Kidney (tissue), 14 donors: ENCODE measurements around the gene TMEM132C. TPM values are rescaled to one million over a fixed set of nuclear protein-coding genes. Genes with fewer than 3 reads are reported as not detected.

Experiments used
- DNase-seq, 5 donors: peaks; one replicate each; pipeline ENCODE4 v3.0.0-alpha.2; 2013 to 2020
- FAIRE-seq: peaks from 2 replicates; lab custom pipeline; 2012; peaks lifted over from hg19 to GRCh38; lab: Jason Lieb, UNC
- H3K27ac ChIP-seq, 2 donors: one replicate each; pipeline ENCODE4 v1.7.0; 2013; ENCODE audit warnings: low read depth in 2 of 2, low read length in 2 of 2, inconsistent platforms in 1 of 2
- H3K27me3 ChIP-seq: one replicate; pipeline ENCODE4 v1.7.1; 2013; ENCODE audit warnings: low read length, inconsistent platforms; ENCODE audit not compliant: control insufficient read depth, insufficient read depth
- H3K36me3 ChIP-seq, 3 donors: one replicate each; pipeline versions ENCODE4 v1.7.0 to v1.7.1; 2013; ENCODE audit warnings: low read length in 3 of 3, control low read depth in 1 of 3, inconsistent platforms in 1 of 3; ENCODE audit not compliant: insufficient read depth in 3 of 3, control insufficient read depth in 2 of 3
- H3K4me1 ChIP-seq, 3 donors: one replicate each; pipeline versions ENCODE4 v1.7.0 to v1.7.1; 2013; ENCODE audit warnings: low read length in 3 of 3, inconsistent platforms in 1 of 3, low read depth in 1 of 3; ENCODE audit not compliant: control insufficient read depth in 2 of 3, insufficient read depth in 2 of 3
- H3K4me3 ChIP-seq, 3 donors: one replicate each; pipeline versions ENCODE4 v1.7.0 to v1.8.1; 2013; ENCODE audit warnings: low read length in 3 of 3, control low read depth in 1 of 3, inconsistent platforms in 1 of 3
- H3K9ac ChIP-seq, 3 donors: one replicate each; pipeline versions ENCODE4 v1.7.0 to v1.7.1; 2013; ENCODE audit warnings: low read length in 3 of 3, control low read depth in 1 of 3, inconsistent platforms in 1 of 3
- H3K9me3 ChIP-seq, 3 donors: one replicate each; pipeline versions ENCODE4 v1.7.0 to v1.7.1; 2013; ENCODE audit warnings: low read length in 3 of 3, control low read depth in 1 of 3, inconsistent platforms in 1 of 3; ENCODE audit not compliant: control insufficient read depth in 2 of 3, insufficient read depth in 1 of 3
- CTCF ChIP-seq: IDR thresholded peaks from 3 replicates; pipeline ENCODE4 v1.5.1; 2012; ENCODE audit warnings: mild to moderate bottlenecking, moderate library complexity, borderline replicate concordance; ENCODE audit not compliant: insufficient read depth; ENCODE audit errors: extremely low read depth
- intact Hi-C: fragments of 100-400 bp; cut with DNase I; formaldehyde crosslinking; loops from one replicate; pipeline ENCODE4 v1.11.1; 2022
- polyA plus RNA-seq: library from polyadenylated mRNA; stranded (reverse); fragments of 350-450 nt; fragmentation: Illumina TruSeq; extraction: RNeasy Lipid Tissue Mini Kit (QIAGEN cat#74804); gene quantifications from one replicate; pipeline ENCODE4 v1.2.3, GENCODE V29; 2014; ENCODE audit warnings: low read depth, low replicate concordance; ENCODE audit not compliant: insufficient read depth
- total RNA-seq: library from RNA; stranded (reverse); fragmentation: NEBNext Ultra II Directional; extraction: Animal tissue kit (Norgen Biotek cat#: 25700); gene quantifications from one replicate; pipeline ENCODE4 v1.2.1, GENCODE V29; 2021
- donor health status: control.
- donor health status: control.
- donor health status: control.
- donor health status: control.
- donor health status: control.
- donor health status: DM: yes; HTN: yes; CAD: no.
- donor health status: Normal renal cell carcinoma (clear cell type).

Gene TMEM132C
- total and polyA plus RNA-seq, 2 donors from 2014 or later, result 0.28 to 0.75 TPM

- intact Hi-C loops, result no loop called here
- no peak for TF ChIP-seq CTCF
- no peaks in the 10 kb centered on the region for H3K4me1 ChIP-seq
Measured at GRCh38 chr12:128726886-128727285, 459.9 kb downstream of the TMEM132C start.

GRCh38 chr12:128727461-128727860 is 460.5 kb downstream of the TMEM132C start:
- H3K36me3 ChIP-seq, result no peaks in the 10 kb centered on the region
- intact Hi-C loops, result no loop called here
- no peak for DNase-seq
- H3K27me3 ChIP-seq, result no peaks in the 10 kb centered on the region
- TF ChIP-seq CTCF, result no peak
- H3K4me1 ChIP-seq, result no peaks in the 10 kb centered on the region
- no peaks in the 10 kb centered on the region for H3K9me3 ChIP-seq
- no peak overlapping the region for H3K27ac ChIP-seq
- FAIRE-seq, result no peak
- no peak overlapping the region for H3K4me3 ChIP-seq
- H3K9ac ChIP-seq, result no peak overlapping the region

More at GRCh38 chr12:128726886-128727285, 459.9 kb downstream of the TMEM132C start:
- Histone ChIP-seq H3K9ac (no peak overlapping the region), H3K36me3 (no peaks in the 10 kb centered on the region), H3K9me3 (no peaks in the 10 kb centered on the region), H3K27me3 (no peaks in the 10 kb centered on the region), H3K27ac (no peak overlapping the region), H3K4me3 (no peak overlapping the region)
- FAIRE-seq, result no peak
- no peak for DNase-seq

- Histone ChIP-seq H3K4me3 (no peak overlapping the region), H3K4me1 (no peaks in the 10 kb centered on the region)
- no peak for DNase-seq
Measured at GRCh38 chr12:128727999-128728398, 461.0 kb downstream of the TMEM132C start.

More at GRCh38 chr12:128727999-128728398, 461.0 kb downstream of the TMEM132C start:
- no peaks in the 10 kb centered on the region for H3K9me3 ChIP-seq
- no peaks in the 10 kb centered on the region for H3K27me3 ChIP-seq
- FAIRE-seq, result no peak
- intact Hi-C loops, result no loop called here
- no peak overlapping the region for H3K9ac ChIP-seq
- H3K36me3 ChIP-seq, result no peaks in the 10 kb centered on the region
- no peak overlapping the region for H3K27ac ChIP-seq
- no peak for TF ChIP-seq CTCF
